ENCODE data around the gene CYSTM1.
"Not testable (repeated sequence)": the region's sequence is repeated elsewhere in the genome, so short reads cannot be mapped to it uniquely, and the experiment has no call there.

CYSTM1 gene

DNA sequence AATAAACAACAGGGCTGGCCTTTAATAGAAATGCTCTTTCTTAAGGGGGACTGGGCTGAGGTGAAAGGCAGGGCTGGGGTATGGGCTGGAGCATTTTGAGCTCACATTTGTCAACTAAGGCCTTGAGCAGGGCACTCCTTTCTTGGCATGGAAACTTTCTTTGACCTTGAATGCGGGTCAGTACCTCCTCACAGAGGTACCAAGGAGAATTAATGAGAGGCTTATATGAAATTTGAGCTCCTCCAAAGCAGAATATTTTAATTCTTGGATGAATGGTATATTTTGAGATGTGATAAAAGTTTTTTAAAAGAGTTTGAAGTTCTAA lies 3.1 kb downstream of the CYSTM1 start:
- DNase-seq (ENCODE audit: low read depth in 3 of 3) = no peak

DNA sequence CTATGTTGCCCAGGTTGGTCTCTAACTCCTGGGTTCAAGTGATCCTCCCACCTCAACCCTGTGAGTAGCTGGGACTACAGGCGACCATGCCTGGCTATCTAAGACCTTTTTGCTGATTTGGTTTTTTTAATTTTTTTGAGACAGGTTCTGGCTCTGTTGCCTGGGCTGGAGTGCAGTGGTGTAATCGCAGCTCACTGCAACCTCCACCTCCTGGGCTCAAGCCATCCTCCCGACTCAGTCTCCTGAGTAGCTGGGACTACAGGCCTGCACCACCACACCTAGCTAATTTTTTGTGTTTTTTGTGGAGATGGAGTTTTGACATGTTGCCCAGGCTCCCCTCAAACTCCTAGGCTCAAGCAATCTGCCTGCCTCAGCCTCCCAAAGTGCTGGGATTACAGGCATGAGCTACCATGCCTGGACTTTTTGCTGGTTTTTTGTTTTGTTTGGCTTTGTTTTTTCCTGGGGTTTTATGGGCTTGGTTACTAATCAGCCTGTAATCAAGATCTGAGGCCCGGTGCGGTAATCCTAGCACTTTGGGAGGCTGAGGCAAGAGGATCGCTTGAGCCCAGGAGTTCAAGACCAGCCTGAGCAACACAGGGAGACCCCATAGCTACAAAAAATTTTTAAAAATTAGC lies 3.6 kb downstream of the CYSTM1 start:
- no peak for DNase-seq (ENCODE audit: low read depth in 3 of 3)

DNA sequence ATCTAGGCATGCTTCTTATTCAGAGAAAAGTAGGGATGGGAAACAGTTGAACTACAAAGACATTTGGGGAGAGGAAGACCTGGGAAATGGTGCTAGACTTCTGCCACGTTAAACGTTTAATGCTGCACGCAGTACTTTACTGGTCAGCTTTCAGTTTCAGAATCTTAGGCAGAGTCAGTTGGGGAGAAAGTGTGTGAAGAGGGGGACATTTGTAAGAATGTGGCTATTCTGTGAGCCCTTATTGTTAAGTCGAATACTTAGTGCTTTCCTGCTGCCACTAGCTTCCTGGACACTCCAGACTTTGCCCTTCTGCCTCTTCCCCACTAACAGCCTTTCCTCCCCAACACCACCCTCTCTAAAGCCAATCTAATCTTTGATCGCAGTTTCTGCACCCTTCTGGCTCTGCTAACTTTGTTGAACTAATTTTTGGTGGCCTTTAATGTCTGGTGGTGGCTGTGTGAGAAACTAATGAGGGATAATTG lies 6.1 kb downstream of the CYSTM1 start:
- DNase-seq (ENCODE audit: low read depth in 3 of 3) = no peak

DNA sequence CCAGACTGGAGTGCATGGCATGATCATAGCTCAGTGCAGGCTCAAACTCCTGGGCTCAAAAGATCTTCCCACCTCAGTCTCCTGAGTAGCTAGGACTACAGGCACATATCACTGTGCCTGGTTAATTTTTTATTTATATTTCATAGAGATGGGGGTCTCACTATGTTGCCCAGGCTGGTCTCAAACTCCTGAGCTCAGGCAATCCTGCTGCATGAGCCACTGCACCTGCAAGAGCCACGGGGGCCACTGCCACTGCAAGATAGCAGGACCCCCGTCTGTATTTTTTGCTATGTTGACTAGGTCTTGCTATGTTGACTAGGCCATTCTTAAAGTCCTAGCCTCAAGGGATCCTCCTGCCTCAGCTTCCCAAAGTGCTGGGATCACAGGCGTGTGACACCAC lies 6.5 kb downstream of the CYSTM1 start:
- DNase-seq (ENCODE audit: low read depth in 3 of 3) = no peak

DNA sequence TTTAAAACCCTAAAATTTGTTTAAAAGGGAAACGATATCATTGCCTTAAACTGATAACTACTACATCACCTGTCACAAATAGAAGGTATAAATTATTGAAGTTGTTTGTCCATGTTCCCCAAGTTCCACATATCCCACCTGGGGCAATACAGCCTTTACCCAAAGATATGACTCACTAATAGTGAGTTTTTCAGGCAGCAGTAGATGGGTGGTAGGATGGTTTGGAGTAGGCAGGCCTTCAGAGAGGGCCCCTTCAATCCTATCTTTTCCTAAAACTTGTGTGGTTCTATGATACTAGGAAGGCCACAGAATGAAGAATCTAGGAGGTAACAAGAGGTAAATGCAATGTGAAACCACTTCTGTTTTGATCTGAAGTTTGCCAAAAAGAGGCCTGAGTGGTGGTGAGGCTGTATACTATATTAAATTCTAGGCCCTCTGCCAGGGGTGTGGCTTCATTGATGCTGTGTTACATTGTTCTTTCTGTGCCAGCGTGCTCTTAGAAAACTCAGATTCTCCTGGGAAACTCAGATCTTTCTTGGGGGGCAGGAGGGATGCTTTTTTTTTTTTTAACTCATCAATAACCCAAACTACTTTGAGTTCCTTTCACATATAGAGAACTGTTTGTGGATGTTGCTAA lies 7.2 kb downstream of the CYSTM1 start:
- no peak for DNase-seq (ENCODE audit: low read depth in 3 of 3)

DNA sequence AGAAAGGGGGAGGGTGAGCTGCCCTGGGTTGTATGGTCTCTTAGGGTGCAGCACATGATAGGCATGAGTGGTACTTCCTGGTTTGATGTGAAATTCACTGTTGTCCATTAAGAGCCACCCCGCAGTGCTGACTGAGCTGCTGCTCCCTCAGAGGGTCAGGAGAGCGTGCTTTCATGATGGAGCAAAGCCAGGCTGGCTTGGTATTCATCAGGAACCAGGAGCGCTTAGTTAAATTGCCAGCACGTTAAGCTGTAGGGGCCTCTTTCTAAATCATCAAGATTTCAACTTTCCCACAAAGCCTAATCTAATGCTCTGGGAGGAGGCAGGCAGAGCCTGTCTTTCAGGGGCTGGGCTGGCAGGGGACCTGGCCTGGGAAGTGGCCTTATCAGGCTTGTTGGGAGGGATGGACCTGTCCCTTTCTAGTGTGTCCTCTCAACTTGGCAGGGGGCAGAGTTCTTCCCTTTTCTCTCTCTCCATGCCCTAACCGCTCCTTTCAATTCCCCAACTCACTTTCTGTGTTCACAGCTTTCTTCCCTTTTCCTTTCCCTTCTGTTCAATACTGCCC lies 7.9 kb downstream of the CYSTM1 start:
- DNase-seq (ENCODE audit: low read depth in 3 of 3) = no peak

DNA sequence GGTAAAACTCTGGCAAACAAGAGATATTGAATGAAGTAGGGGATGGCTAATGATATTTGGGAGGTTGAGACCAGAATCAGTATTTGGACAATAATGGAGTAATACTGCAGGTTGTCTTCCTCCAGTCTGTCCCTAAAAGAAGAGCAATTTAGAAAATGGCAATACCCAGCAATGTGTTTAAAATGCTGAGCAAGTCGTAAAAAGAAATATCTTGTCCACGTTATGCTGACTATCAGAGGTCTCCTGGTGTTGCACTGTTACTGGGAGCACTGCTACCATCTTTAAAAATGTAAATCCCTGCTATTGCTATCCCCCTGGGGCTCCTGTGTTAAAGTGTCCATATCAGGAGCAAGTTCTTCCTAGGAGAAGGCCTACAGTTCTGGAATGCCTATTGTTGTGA lies 10.4 kb downstream of the CYSTM1 start:
- DNase-seq (ENCODE audit: low read depth in 3 of 3) = no peak

DNA sequence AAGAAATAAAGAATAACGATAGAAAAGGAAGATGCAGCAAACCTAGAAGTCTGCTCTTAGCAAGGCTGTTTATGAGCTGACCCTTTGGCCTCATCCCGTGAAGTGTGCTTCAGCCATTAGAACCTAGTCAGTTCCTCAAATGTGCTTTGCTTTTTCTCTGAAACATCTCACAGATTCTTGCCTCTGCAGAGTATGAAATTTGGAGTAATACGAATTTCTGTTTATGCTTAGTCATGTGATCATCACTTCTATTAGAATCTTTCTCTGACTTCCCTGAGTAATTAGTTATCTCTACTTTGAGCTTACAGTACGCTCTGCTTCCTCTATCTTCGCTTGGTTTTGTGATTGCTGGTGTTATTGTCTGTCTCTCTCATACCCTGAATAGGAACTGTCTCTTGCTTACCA lies 11.3 kb downstream of the CYSTM1 start:
- DNase-seq (ENCODE audit: low read depth in 3 of 3) = no peak

DNA sequence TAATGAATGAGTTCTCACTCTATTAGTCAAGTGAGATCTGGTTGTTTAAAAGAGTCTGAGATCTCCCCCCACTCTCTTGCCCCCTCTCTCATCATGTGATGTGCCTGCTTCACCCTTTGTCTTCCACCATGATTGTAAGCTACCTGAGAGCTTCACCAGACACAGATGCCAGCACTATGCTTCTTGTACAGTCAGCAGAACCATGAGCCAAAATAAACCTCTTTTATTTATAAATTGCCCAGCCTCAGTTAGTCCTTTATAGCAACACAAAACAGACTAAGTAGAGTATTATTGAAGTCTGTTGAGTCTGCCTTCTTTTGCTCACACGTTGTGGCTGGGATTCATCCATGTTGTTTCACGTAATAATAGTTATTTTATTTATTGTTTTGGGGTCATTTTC lies 14.3 kb downstream of the CYSTM1 start:
- no peak for DNase-seq (ENCODE audit: low read depth in 3 of 3)

DNA sequence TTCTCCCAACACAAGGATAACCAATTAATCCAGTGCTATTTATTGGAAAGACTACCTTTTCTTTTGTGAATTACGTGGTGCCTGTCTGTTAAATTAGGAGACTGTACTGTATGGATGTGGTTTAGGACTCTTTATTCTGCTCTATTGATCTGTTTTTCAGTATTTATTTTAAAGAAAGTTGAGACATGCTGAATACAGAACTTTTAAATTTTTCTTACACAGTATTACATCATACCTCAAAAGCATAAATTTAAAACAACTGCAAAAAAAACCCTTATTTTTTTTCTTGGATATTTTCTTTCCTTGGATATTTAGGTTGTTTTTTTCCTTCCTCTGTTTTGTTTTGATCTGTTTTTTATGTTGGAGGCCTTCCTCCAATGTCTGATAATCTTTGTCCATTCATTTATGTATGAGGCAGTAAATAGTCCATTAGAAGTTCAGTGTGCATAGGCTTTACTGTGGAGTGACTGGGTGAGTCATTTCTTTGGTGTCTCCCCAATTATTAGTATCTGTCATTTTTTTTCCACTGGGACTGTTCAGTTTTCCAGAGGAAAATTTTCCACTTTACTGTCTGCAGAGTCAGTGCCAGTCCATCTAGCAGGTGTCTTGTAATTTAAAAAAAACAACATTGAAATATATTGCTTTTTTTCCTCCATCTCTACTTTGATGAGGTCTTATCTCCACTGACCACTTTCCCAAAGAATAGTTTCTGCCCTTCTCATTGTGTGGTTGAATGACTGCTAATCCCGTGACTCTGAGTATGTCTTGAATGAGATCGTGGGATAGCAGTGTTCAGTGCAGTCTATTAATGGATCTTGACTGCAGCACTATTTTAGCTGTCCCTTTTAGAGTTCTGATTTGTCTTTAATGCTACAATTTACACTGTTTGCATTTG lies 15.2 kb downstream of the CYSTM1 start:
- no peak for DNase-seq (ENCODE audit: low read depth in 3 of 3)

DNA sequence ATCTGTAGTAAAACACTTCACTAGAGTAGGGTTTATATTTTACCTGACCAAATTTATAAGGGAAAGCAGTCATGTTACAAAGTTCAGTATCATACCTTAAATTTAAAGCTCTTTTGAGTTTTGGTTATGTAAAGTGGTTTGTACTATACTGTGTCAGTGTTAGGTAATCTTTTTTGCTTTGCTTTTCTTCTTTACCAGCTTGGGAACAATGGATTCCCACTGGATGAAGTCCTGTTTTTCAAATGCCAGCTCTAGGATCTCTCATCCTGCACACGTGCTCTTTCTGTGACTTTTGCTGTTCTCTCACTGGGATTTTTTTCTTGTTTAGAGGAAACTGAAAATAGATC lies 15.9 kb downstream of the CYSTM1 start:
- no peak for DNase-seq (ENCODE audit: low read depth in 3 of 3)

DNA sequence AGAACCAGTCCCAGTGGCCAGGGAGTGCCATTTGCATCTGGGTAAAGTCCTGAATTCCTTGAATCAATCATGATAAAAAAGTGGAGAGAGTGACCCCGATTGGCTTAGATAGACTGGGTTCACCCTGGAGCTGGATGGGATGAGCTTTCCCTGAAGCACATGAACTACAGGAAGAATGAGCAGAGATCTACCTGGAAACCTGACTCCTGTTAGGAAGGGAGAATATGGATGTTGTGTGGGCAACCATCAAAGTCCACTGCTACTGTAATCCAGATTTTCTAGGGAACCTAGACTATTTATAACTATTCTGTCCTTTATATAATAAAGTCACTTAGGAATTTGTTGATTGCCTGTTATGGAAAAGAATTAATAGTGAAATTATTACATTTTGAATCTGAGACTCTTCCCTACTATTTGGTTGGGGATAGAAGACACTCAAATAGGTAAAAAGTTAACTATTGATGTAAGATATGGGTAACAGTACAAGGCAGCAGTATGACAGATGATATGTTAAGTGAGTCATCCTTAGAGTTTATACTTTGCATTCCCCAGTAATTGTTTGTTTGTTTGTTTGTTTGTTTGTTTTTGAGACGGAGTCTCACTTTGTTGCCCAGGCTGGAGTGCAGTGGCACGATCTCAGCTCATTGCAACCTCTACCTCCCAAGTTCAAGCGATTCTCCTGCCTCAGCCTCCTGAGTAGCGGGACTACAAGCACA lies 17.9 kb downstream of the CYSTM1 start:
- DNase-seq (ENCODE audit: low read depth in 3 of 3) = no peak

DNA sequence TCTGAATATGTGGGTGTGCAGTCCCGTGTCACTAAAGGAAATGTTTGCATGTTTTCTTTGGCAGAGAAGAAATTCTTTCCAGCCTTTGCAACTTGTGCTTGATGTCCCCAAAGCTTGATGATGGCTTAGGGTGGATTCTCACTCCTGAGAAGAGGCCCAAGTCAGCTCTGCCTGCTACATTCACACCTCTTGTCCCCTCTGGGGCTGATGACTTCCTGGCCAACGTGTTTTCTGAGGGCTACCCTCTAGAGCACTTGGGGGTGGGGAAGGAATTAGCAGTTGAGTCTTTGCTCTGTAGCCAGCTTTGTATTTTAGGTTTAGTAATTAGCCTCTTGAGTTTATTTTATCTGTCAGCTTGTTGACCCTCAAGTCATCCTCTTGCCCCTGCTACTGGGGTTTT lies 19.7 kb downstream of the CYSTM1 start:
- DNase-seq (ENCODE audit: low read depth in 3 of 3) = no peak

DNA sequence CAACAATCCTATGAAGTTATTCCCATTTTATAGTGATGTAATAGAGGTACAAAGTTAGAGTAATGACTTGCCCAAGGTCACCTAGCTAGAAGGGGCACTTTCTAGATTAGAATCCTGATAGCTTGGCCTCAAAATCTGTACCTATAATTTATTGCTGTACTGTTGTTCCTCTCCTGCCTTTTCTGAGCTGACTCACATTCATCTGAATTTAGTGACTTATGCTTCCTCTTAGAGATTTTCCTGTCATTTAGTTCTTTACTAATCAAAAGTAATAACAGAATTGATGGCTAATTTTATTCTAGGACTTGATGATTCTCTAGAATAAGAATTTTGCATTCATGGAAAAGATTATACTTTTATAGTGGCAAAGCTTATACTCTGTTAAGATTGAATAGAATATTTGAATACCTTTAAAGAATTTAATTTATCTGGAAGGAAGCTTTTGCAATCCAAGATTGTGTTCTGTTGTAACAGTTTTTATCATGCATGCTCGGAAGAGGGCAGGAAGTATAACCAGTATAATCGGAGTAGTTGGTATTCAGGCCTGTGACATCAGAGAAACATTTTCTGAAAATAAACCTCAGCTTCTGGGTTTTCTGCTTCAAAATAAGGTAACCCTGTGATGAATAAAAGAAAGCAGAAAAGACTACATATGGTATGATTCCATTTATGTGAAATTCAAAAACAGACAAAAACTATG lies 21.3 kb downstream of the CYSTM1 start:
- no peak for DNase-seq (ENCODE audit: low read depth in 3 of 3)

DNA sequence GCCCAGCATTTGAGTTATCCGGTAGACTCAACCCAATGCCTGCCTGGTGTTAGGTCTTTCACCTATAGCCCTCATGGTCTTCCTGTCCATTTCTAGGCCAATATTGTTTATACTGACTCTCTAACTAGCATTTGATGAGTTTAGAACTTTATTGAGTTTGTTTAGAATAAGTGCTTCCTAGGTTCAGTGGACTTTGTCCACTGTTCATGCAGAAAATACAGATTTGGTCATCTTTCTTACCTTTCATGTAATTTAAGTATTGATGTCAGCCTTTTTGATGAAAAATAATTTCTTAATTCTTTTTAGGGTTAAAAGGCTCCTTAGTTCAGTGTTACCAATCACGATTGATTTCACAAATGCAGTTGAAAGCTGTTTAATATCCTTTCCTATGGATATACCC lies 22.0 kb downstream of the CYSTM1 start:
- no peak for DNase-seq (ENCODE audit: low read depth in 3 of 3)

DNA sequence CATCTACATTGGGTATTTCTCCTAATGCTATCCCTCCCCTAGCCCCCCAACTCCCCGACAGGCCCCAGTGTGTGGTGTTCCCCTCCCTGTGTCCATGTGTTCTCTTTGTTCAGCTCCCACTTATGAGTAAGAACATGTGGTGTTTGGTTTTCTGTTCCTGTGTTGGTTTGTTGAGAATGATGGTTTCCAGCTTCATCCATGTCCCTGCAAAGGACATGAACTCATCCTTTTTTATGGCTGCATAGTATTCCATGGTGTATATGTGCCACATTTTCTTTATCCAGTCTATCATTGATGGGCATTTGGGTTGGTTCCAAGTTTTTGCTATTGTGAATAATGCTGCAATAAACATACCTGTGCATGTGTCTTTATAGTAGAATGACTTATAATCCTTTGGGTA lies 23.9 kb downstream of the CYSTM1 start:
- DNase-seq (ENCODE audit: low read depth in 3 of 3) = not testable (repeated sequence)

DNA sequence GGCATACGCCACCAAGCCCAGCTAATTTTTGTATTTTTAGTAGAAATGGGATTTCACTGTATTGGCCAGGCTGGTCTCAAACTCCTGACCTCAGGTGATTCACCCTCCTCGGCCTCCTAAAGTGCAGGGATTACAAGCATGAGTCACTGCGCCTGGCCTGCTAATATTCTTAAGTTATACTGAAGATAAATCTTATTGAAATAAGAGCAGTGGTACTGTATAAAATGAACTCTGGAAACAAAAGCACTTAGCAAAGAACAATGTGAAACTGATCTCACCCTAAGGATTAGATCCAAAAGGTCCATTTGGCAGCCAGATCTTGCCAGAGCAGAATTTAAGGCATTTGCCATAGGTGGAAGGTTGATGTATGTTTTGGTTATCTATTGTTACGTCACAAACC lies 27.1 kb downstream of the CYSTM1 start:
- no peak for DNase-seq (ENCODE audit: low read depth in 3 of 3)

DNA sequence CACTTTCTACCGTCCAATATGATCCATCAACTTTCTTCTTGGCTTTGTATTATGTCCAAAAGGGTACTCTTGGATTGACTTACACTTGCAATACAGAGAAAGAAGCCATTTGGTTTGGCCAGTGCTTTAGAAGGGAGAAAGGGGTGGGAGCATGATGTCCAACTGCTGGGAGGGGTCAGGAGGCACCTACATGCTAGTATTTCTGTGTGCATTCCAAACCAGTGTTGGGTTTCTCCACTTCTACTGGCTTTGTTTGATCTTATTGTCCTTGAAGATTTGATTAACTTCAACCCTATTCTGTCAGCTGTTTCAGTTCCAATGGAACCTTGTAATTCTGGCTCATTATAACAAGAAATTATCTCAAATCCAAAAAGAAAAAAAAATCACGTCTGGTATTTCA lies 27.6 kb downstream of the CYSTM1 start:
- no peak for DNase-seq (ENCODE audit: low read depth in 3 of 3)

DNA sequence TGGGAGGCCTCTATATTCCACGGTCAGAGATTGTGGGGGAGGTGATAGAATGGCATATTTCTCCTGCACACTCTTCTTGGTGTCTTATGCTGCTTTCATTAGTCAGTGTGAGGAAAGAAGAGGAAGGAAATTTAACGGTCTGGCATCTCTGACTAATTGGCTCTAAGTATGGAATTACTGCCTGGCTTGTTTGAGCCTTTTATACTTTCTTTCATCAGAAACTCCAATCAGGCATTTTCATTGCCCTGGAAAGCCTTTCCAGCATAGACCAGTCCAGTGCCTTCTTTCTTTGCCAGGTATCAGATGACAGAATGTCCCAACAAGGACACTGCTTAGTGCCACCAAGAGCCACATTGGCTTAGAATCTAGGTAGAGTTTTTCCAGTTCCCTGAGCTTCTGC lies 30.2 kb downstream of the CYSTM1 start:
- DNase-seq (ENCODE audit: low read depth in 3 of 3) = no peak

DNA sequence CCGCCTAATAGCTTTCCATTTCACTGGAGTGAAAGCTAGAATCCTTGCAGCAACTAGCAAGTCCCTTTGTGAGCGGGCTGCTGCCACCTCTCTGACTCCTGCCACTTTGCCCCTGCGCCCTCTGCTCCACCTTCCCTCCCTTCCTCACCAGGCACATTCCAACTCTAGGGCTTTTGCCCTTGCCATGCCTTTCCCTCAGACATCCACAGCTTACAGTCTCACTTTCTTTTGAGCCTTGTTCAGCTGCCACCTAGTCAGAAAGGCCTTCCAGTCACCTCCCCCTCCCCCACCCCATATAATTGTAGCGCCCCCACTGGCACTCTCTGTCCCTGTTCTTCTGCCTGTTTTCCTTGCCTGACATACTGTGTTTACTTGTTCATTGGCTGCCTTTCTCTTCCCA lies 31.0 kb downstream of the CYSTM1 start:
- no peak for DNase-seq (ENCODE audit: low read depth in 3 of 3)

DNA sequence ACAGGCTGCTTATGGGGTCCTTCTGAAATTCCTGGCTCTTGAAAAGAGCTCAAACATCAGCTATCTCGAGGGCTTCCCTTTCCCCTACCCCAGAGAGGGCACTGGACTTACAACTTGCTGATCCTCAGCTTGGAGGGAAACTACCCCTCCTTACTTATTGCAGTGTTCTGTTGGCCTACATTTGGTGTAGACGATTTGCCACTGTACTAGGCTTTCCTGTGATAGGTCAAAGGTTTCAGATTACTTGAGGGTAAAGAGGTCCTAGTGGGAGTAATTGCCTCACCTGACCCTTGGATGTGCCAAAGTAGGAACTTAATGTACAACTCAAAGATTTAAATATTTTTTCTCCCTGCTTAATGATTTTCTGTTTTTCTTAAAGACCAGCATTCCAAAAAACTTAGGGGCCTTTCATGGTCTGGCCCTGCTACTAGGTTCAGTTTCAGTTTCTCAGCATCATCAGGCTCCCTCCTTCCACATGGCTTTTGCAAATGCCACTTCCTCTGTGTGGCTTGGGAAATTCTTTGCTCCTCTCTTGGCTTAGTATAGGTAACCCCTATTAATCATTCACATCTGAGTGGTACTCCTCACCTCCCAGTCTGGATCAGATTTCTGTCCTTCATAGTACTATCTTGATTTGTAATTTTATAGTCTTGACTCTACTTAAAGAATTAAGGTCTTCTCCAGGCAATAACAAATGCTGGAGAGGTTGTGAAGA lies 32.4 kb downstream of the CYSTM1 start:
- no peak for DNase-seq (ENCODE audit: low read depth in 3 of 3)
